HG02884 (cell line): ENCODE data around the gene IL6R.

Experiments used
- ATAC-seq: cut with Tn5 transposase; IDR thresholded peaks from one replicate; pipeline ENCODE4 v1.9.1; 2021; ENCODE audit warnings: mild to moderate bottlenecking, moderate library complexity; ENCODE audit not compliant: unreplicated experiment

The IL6R gene

DNA sequence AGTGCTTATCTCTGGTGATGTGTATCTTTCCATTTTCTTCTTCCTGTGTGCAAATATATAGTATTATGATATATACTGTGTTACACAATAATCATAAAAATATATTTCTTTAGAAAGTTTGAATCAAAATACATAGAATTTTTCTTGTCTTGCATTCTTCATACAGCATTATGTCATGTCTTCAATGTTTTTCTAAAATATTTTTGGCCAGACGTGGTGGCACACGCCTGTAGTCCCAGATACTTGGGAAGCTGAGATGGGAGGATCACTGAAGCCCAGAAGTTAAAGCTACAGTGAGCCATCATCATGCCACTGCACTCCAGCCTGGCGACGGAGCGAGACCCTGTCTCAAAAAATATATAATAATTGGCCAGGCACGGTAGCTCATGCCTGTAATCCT, 41.6 kb downstream of the IL6R start:
- ATAC-seq: no peak

GRCh38 chr1:154448331-154448811, 43.2 kb downstream of the IL6R start:
- no peak for ATAC-seq

DNA sequence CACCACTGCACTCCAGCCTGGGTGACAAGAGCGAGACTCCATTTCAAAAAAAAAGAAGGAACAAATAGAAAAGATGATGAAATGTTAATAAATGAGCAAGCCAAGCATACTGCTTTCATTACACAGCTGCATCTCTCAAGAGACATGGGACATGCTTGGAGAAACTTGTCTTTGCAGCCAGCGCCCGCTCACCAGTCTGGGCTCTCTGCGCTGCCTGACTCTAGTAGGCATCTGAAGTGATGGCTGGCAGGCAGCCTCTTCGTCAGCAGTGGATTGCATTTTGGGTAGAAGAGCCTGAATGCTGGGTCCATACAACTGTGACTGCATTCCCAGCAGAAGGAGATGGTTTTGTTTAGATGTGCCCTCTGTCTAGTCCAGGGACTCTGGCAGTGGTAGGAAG, 48.0 kb downstream of the IL6R start:
- no peak for ATAC-seq

GRCh38 chr1:154453574-154454352, 48.6 kb downstream of the IL6R start:
- ATAC-seq: no peak

- no peak for ATAC-seq
Observed at GRCh38 chr1:154454386-154455120, 49.4 kb downstream of the IL6R start.

GRCh38 chr1:154456631-154457030, 51.5 kb downstream of the IL6R start:
- no peak for ATAC-seq

DNA sequence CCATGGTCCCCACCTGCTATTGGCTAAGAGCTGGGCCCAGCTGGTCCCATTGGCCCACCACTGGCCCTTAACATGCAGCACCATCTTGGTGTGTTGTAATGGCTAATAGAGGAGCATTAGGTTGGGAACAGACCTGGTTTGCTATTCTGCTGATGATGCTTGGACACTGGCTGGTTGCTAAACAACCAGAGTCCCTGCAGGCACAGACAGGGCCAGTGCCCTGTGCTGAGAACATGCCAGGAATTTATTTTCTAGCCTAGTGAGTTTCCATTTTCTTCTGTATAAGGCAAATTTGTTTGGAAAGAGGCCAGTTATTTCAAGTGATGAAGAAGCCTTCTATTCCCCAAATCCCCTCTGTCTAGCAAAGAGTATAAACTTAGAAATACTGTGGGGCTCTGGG, 53.9 kb downstream of the IL6R start:
- ATAC-seq: no peak

DNA sequence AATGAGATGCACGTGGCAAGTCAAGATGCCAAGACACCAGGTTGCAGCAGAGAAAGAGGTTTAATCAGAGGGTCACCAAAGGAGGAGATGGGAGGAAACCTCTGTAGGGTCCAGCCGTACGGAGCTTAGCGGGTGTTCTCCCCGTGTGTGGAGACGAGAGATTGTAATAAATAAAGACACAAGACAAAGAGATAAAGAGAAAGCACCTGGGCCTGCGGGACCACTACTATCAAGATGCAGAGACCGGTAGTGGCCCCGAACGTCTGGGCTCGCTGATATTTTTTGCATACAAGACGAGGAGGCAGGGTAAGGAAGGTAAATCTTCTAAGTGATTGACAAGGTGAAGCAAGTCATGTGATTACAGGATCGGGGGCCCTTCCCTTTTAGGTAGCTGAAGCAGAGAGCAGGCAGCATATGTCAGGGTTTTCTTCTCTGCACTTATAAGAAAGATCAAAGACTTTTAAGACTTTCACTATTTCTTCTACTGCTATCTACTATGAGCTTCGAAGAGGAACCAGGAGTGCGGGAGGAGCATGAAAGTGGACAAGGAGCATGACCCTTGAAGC, 55.6 kb downstream of the IL6R start:
- ATAC-seq: no peak

- ATAC-seq: no peak
Observed at GRCh38 chr1:154463512-154463990, 58.4 kb downstream of the IL6R start.

DNA sequence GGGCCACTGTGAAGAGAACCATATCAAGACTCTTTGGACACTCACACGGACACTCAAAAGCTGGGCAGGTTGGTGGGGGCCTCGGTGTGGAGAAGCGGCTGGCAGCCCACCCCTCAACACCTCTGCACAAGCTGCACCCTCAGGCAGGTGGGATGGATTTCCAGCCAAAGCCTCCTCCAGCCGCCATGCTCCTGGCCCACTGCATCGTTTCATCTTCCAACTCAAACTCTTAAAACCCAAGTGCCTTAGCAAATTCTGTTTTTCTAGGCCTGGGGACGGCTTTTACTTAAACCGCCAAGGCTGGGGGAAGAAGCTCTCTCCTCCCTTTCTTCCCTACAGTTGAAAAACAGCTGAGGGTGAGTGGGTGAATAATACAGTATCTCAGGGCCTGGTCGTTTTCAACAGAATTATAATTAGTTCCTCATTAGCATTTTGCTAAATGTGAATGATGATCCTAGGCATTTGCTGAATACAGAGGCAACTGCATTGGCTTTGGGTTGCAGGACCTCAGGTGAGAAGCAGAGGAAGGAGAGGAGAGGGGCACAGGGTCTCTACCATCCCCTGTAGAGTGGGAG, 60.6 kb downstream of the IL6R start:
- no peak for ATAC-seq

GRCh38 chr1:154466206-154466605, 61.1 kb downstream of the IL6R start:
- ATAC-seq: no peak

- no peak for ATAC-seq
Observed at GRCh38 chr1:154466921-154467417, 61.8 kb downstream of the IL6R start.

- no peak for ATAC-seq
Observed at GRCh38 chr1:154467434-154468102, 62.4 kb downstream of the IL6R start.

DNA sequence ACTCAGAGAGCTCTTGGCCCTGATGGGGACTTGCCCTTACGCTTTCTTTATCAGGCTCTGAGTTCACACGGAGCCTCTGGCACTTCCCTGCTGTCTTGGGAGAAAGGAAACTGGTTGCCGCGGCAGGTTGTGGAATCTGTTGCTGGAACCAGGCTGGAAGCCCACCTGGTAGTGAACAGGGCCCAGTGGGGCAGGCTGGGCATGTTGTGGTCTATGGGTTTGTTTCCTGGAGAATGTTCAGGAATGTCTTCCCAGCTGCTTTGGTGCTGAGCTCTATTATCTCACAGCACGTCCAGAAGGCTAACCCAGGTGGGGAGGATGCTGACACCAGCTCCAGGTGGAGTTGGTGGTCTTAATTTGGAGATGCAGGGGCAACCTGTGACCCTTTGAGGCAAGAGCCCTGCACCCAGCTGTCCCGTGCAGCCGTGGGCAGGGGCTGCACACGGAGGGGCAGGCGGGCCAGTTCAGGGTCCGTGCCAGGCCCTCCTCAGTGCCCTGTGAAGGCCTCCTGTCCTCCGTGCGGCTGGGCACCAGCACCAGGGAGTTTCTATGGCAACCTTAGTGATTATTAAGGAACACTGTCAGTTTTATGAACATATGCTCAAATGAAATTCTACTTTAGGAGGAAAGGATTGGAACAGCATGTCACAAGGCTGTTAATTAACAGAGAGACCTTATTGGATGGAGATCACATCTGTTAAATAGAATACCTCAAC, 63.5 kb downstream of the IL6R start:
- ATAC-seq: no peak

- ATAC-seq: no peak
Observed at GRCh38 chr1:154469844-154470560, 64.9 kb downstream of the IL6R start.

DNA sequence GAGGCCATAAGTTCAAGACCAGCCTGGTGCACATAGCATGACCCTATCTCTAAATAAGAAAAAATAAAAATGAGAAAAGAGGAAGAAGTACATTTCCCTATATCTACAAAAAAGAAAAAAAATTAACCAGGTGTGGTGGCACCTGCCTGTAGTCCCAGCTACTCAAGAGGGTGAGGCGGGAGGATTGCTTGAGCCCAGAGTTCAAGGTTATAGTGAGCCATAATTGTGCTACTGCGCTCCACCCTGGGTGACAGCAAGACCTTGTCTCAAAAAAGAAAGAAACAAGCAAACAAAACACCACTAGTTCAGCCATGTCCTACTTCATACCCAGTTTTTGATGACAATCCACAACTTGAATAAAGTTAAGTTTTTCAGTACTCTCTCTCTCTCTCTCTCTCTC, 66.2 kb downstream of the IL6R start:
- no peak for ATAC-seq

- no peak for ATAC-seq
Observed at GRCh38 chr1:154474802-154475201, 69.7 kb downstream of the IL6R start.

DNA sequence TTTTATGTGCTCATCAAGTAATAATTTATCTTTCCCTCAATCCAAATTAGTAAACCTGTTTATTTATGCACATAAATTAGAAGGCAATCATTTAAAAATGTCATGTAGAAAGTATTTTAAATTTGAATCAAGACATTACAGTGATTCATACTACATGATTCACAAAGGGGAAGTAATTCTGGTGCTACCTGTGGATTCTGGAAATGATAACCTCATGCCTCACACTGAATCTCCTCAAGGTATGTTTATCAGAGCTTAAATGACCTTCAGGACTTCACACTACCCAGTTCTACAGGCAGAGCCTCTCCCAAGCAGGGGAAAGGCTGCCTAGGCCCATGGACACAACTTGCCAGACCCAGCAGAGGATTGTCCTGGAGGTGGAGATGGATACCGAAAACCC, 71.6 kb downstream of the IL6R start:
- no peak for ATAC-seq

DNA sequence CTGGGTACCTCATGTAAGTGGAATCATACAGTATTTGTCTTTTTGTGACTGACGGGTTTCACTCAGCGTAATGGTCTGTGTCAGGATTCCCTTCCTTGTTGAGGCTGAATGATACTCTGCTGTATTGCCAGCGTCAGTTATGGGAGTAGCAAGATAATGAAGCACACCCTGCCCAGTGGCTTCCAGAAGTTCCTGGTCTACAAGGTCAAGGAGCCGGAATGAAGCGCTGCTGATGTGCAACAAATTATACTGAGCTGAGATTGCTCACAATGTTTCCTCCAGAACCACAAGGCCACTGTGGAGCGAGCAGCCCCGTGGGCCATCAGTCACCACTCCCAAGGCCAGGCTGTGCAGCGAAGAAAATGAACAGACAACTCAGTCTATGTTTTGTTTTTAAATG, 72.9 kb downstream of the IL6R start:
- ATAC-seq: no peak
